ENCODE measurements around the gene LPAR3. TPM values are rescaled to one million over a fixed set of nuclear protein-coding genes. Genes with fewer than 3 reads are reported as not detected.

Gene LPAR3
- total RNA-seq, 2 experiments from 2014 or later, result 0.21 to 0.23 TPM

DNA sequence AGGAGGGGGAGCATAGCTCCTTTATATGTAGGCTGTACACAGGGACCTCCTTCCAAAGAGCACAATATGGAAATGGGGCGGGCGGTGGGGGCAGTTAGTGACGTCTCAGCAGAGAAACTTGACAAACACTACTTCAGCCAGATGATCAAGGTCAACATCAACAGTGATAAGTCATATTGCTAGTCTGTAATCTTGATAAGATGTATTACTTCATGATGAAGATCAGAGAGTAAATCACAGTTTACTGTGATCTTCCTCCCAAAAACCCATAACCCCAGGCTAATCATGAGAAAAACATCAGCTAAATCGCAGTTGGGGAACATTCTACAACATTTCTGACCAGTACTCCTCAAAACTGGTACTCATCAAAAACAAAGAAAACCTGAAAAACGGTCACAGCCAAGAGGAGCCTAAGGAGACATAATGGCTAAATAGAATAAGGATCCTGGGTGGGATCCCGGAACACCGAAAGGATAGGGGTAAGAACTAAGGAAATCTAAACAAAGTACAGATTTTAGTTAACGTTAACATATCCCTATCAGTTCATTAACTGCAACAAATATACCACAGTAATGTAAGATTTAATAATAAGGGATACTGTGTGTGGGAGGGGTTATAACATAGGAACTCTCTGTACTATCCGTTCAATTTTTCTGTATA lies 20.2 kb downstream of the LPAR3 start:
- Mint-ChIP-seq H3K4me1 (no peaks in the 10 kb centered on the region), H3K27me3 (peaks cover 11% of the 10 kb centered on the region), H3K9me3 (ENCODE audit: low read depth) (no peaks in the 10 kb centered on the region), H3K36me3 (ENCODE audit: low read depth) (no peaks in the 10 kb centered on the region), H3K27ac (no peak overlapping the region), H3K4me3 (no peak overlapping the region)
- ChIA-PET POLR2A (no interaction called here), CTCF (interaction anchor here (1.6 kb wide), 1 partner anchor 20 kb away, joined by 3 read pairs; the partner anchor contains the start of gene LPAR3)
- ATAC-seq (no peak), DNase-seq (no peak)
- intact Hi-C loops (cut with DNase I, micrococcal nuclease), result no loop called here

- Mint-ChIP-seq H3K27ac (no peak overlapping the region), H3K4me3 (no peak overlapping the region), H3K27me3 (peaks cover 11% of the 10 kb centered on the region), H3K9me3 (ENCODE audit: low read depth) (no peaks in the 10 kb centered on the region), H3K36me3 (ENCODE audit: low read depth) (no peaks in the 10 kb centered on the region), H3K4me1 (no peaks in the 10 kb centered on the region)
- ATAC-seq, result no peak
- CTCF ChIA-PET, result interaction anchor here (1.2 to 2.0 kb wide), 2 partner anchors 8 to 14 kb away, joined by 3 to 7 read pairs; no protein-coding TSS in a partner anchor
- intact Hi-C loops (cut with DNase I, micrococcal nuclease), result no loop called here
- POLR2A ChIA-PET, result no interaction called here
- no peak for DNase-seq
Observed at GRCh38 chr1:84871181-84871580, 21.8 kb downstream of the LPAR3 start.

GRCh38 chr1:84870591-84870990 lies 22.4 kb downstream of the LPAR3 start:
- POLR2A ChIA-PET, result no interaction called here
- Mint-ChIP-seq H3K27me3 (peaks cover 11% of the 10 kb centered on the region), H3K4me1 (no peaks in the 10 kb centered on the region), H3K9me3 (ENCODE audit: low read depth) (no peaks in the 10 kb centered on the region), H3K4me3 (no peak overlapping the region), H3K27ac (no peak overlapping the region), H3K36me3 (ENCODE audit: low read depth) (no peaks in the 10 kb centered on the region)
- CTCF ChIA-PET, result interaction anchor here (0.6 to 2.0 kb wide), 3 partner anchors 9 to 488 kb away, joined by 3 to 7 read pairs (median 3); no protein-coding TSS in a partner anchor
- ATAC-seq, result no peak
- intact Hi-C loops (cut with DNase I, micrococcal nuclease), result no loop called here
- no peak for DNase-seq

DNA sequence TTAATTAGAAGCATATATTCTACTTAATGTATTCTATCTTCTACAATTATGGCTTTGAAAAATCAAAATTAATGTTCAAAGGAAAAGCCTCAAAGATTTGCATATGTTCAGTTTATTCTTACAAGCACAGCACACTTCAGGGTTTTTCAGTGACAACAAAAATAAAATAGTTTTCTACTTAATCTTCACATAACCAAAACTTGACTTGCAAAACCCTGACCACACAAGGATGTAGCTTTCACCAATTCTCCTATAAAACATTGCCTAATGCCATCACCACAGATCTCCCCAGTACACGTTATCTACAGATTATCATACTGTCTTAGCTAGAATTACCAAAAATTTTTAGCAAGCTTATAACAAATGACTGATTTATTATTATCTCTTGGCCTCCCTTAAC lies 23.3 kb downstream of the LPAR3 start:
- Mint-ChIP-seq H3K27ac (no peak overlapping the region), H3K27me3 (peaks cover 11% of the 10 kb centered on the region), H3K36me3 (ENCODE audit: low read depth) (no peaks in the 10 kb centered on the region), H3K4me1 (no peaks in the 10 kb centered on the region), H3K9me3 (ENCODE audit: low read depth) (no peaks in the 10 kb centered on the region), H3K4me3 (no peak overlapping the region)
- ATAC-seq (no peak), DNase-seq (no peak)
- CTCF ChIA-PET, result interaction anchor here (2.0 kb wide), 1 partner anchor 13 kb away, joined by 7 read pairs; no protein-coding TSS in a partner anchor
- POLR2A ChIA-PET, result no interaction called here
- intact Hi-C loops (cut with DNase I, micrococcal nuclease), result no loop called here

- Mint-ChIP-seq H3K36me3 (ENCODE audit: low read depth) (no peaks in the 10 kb centered on the region), H3K27ac (peak overlapping the region; percentile 67), H3K4me3 (peak overlapping the region; percentile 53), H3K27me3 (peaks cover 3% of the 10 kb centered on the region), H3K9me3 (ENCODE audit: low read depth) (no peaks in the 10 kb centered on the region), H3K4me1 (peaks cover 45% of the 10 kb centered on the region)
- intact Hi-C loops (cut with DNase I, micrococcal nuclease), result loop anchor here (1.0 kb wide), 1 partner anchor 9 kb away; no protein-coding TSS in a partner anchor
- CTCF ChIA-PET, result no interaction called here
- peak; percentile 90 for ATAC-seq
- POLR2A ChIA-PET, result no interaction called here
- DNase-seq, result peak; percentile 62
Observed at GRCh38 chr1:84862810-84863251, 30.2 kb downstream of the LPAR3 start.

DNA sequence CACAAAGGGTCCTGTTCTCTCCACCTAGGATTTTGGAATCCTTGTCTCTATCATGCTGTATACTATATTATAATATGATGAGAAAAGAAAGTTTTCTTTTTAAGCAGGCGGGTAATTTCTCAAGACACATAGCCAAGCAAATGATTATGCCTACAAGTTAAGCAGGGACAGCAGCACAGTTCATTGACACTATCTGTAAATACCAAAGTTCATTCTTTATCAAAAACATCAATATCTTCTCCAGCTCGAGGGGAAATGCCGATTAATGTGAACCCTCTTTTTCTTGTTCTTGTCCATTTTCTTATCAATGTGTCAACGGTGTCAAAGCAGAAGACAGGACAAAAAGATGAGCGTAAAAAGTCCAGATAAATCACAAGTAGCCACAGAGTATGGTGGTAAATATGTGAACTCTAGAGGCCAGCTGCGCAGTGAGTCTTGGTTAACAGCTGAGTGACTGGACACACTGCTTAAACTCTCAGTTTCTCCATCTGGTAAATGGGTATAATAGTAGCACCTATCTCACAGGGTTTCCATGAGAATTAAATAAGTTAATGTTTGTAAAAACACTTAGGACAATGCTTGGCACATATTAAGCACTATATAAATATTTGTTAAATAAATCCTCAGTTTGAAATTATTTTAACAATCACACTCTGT lies 30.9 kb downstream of the LPAR3 start:
- POLR2A ChIA-PET, result no interaction called here
- Mint-ChIP-seq H3K36me3 (ENCODE audit: low read depth) (no peaks in the 10 kb centered on the region), H3K4me3 (peak overlapping the region; percentile 53), H3K9me3 (ENCODE audit: low read depth) (no peaks in the 10 kb centered on the region), H3K27ac (no peak overlapping the region), H3K27me3 (peaks cover 3% of the 10 kb centered on the region), H3K4me1 (peaks cover 45% of the 10 kb centered on the region)
- ATAC-seq (no peak), DNase-seq (no peak)
- CTCF ChIA-PET, result interaction anchor here (0.6 to 1.5 kb wide), 2 partner anchors 14 to 22 kb away, joined by 4 read pairs; no protein-coding TSS in a partner anchor
- intact Hi-C loops (cut with DNase I, micrococcal nuclease), result loop anchor here in 1 of 2 experiments (1.0 kb wide), 1 partner anchor 8 kb away; no protein-coding TSS in a partner anchor

GRCh38 chr1:84861516-84861915 lies 31.5 kb downstream of the LPAR3 start:
- POLR2A ChIA-PET, result no interaction called here
- no peak overlapping the region for H3K4me3 Mint-ChIP-seq
- CTCF ChIA-PET, result interaction anchor here (0.6 to 1.5 kb wide), 2 partner anchors 14 to 22 kb away, joined by 4 read pairs; no protein-coding TSS in a partner anchor
- no peaks in the 10 kb centered on the region for H3K36me3 Mint-ChIP-seq (ENCODE audit: low read depth)
- intact Hi-C loops (cut with DNase I, micrococcal nuclease), result no loop called here
- ATAC-seq (no peak), DNase-seq (no peak)
- H3K27me3 Mint-ChIP-seq, result peaks cover 3% of the 10 kb centered on the region
- no peaks in the 10 kb centered on the region for H3K9me3 Mint-ChIP-seq (ENCODE audit: low read depth)
- peaks cover 45% of the 10 kb centered on the region for H3K4me1 Mint-ChIP-seq
- H3K27ac Mint-ChIP-seq, result no peak overlapping the region

GRCh38 chr1:84859866-84860265 lies 33.1 kb downstream of the LPAR3 start:
- peaks cover 53% of the 10 kb centered on the region for H3K4me1 Mint-ChIP-seq

GRCh38 chr1:84857906-84858305 lies 35.1 kb downstream of the LPAR3 start:
- H3K4me1 Mint-ChIP-seq, result peaks cover 62% of the 10 kb centered on the region
- ATAC-seq, result no peak
- no peak overlapping the region for H3K27ac Mint-ChIP-seq
- no peak overlapping the region for H3K4me3 Mint-ChIP-seq
- intact Hi-C loops (cut with DNase I, micrococcal nuclease), result loop anchor here in 1 of 2 experiments (10.0 kb wide), 1 partner anchor 713 kb away; the partner anchor contains the start of gene PRKACB
- no peaks in the 10 kb centered on the region for H3K9me3 Mint-ChIP-seq (ENCODE audit: low read depth)
- H3K36me3 Mint-ChIP-seq (ENCODE audit: low read depth), result no peaks in the 10 kb centered on the region
- peaks cover 3% of the 10 kb centered on the region for H3K27me3 Mint-ChIP-seq
- DNase-seq, result no peak
- POLR2A ChIA-PET, result no interaction called here
- CTCF ChIA-PET, result interaction anchor here (2.0 kb wide), 1 partner anchor 13 kb away, joined by 7 read pairs; no protein-coding TSS in a partner anchor

More at GRCh38 chr1:84859866-84860265, 33.1 kb downstream of the LPAR3 start:
- Mint-ChIP-seq H3K9me3 (ENCODE audit: low read depth) (no peaks in the 10 kb centered on the region), H3K4me3 (no peak overlapping the region), H3K27ac (no peak overlapping the region), H3K27me3 (peaks cover 3% of the 10 kb centered on the region), H3K36me3 (ENCODE audit: low read depth) (no peaks in the 10 kb centered on the region)
- ChIA-PET POLR2A (no interaction called here), CTCF (no interaction called here)
- DNase-seq (no peak), ATAC-seq (no peak)
- intact Hi-C loops (cut with DNase I, micrococcal nuclease), result loop anchor here in 1 of 2 experiments (10.0 kb wide), 1 partner anchor 715 kb away; the partner anchor contains the start of gene PRKACB

DNA sequence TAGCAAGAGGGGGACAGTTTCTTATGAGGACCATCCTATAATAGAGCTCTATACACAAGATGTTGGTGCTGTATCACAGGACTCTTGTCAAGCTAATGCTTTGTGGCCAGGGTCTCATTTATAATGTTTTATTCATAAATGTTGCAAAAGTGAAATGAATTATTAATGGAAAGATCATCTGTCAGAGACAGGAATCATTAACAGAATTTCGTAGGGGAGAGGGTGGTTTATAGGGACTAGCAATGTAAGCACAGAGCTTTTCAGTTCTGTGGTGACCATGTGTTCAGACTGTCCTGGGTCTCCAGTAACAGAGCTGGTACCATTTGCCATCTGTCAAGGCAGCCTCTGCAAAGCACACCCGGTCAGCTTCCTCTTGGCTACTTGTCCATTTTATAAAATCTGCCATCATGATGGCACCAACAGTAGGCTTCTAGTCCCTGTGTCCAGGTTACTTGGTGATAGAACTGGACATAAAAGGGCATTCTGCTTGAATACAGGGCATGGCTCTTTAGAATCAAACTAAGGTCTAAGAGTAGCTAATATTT lies 36.2 kb downstream of the LPAR3 start:
- CTCF ChIA-PET, result interaction anchor here (0.7 to 2.0 kb wide), 5 partner anchors 14 to 103 kb away, joined by 3 to 7 read pairs (median 3); no protein-coding TSS in a partner anchor
- no peak for ATAC-seq

More for the DNA sequence above, 36.2 kb downstream of the LPAR3 start:
- no peak for DNase-seq
- H3K27me3 Mint-ChIP-seq, result peaks cover 3% of the 10 kb centered on the region
- intact Hi-C loops (cut with DNase I, micrococcal nuclease), result loop anchor here in 1 of 2 experiments (10.0 kb wide), 1 partner anchor 712 kb away; the partner anchor contains the start of gene PRKACB
- peaks cover 53% of the 10 kb centered on the region for H3K4me1 Mint-ChIP-seq
- H3K9me3 Mint-ChIP-seq (ENCODE audit: low read depth), result no peaks in the 10 kb centered on the region
- H3K4me3 Mint-ChIP-seq, result no peak overlapping the region
- H3K36me3 Mint-ChIP-seq (ENCODE audit: low read depth), result no peaks in the 10 kb centered on the region
- no peak overlapping the region for H3K27ac Mint-ChIP-seq
- POLR2A ChIA-PET, result no interaction called here

Measured in activated CD4-positive, alpha-beta T cell treated with anti-CD3 and anti-CD28 coated beads for 36 hours (primary cell).